HG02840 (cell line): Measurements from ENCODE around the gene LZTR1.

ENCODE experiments used
- ATAC-seq: cut with Tn5 transposase; IDR thresholded peaks from one replicate; pipeline ENCODE4 v1.9.1; 2021; ENCODE audit warnings: mild to moderate bottlenecking, moderate library complexity, moderate number of reproducible peaks; ENCODE audit not compliant: unreplicated experiment, low FRiP score

LZTR1 gene

DNA sequence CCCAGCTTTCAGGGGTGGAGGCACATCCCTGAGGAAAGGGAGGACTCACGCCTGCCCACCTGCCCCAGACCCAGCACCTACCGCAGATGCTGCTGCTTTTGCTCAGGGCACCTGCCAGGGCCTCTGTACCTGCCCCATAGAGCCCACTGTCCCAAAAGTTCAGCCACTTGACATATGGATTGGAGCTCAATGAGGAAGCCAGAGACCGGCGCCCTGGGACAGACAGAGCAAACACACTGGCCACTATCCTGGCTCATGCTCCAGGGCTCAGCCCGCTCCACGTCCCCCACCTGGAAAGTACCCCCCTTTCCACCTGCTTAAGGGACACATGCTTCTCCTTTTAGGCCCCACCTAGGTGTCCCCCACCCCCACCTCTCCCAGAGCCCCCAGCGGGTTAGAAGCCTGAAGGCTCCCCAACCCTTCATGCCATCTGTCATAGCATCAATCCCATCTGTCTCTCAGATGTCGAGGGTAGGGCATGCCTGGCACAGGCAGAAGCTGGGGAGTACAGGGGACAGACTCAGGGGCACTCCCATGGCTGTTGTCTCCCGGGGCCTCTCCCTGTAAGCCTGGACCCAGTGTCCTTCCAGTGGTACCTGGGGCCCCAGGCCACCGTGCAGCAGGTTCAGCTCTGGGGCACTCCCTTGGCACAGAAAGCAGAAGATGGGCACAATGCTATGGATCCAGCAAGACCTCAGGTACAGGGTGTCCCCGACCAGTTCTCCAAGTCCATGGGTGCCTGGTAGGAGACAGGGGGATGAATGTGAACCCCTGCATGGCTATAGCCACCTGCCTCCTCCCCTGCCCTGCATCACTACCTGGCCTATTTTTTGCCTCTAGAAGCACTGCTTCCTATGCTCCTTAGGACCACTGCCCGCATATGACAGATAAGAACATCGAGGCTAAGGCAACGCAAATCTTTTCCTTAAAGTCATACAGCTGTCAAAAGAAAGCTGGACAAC, 30.6 kb downstream of the LZTR1 start:
- no peak for ATAC-seq

DNA sequence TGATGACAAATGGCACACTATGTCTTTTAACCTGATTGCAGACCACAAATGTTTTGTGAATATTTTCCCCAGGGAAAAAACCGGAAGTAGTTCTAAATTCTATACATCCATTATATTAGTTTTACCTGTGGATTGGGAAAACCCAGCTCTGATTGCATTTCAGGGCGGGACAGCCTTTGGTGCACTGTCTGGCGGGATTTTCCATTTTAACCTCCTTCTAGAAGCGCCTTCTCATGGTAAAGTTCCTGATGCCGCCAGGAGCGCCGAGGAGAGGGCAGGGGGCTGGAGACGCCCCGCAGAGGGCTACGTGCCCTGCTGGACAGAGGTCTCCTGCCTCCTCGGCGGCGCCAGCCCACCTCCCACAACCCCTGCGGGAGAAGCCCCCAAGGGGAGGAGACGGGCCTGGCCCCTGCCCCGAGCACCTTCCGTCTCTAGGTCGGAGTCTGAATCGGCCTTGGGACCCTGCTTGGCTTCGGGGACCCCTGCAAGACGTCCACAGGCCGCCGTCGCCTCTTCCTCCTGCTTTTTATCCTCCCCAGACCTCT, 31.6 kb downstream of the LZTR1 start:
- ATAC-seq: no peak

DNA sequence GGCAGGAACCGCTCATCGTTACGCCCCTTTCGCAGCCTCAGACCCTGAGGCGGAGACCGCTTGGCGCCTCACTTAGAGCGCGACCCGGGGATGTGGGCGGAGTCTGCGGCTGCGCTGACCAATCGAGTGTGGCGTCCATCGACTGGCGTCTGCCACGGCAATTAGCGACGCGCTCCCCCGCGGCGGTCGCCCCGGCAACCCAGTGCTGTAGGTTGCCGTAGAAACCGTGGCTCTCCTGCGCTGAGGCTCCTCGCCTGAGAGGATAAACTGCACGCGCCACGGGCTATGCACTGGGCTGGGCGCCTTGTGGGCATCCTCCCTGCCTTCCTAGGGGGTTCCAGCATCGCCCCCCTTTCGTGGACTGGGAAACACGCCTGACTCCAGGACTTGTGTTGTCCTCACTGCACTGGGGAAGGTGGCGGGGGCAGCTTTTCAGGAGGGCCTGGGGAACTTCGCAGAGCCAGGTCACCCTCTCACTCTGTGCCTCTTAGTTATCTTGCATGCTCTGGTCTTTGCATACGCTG, 32.2 kb downstream of the LZTR1 start:
- ATAC-seq: peak; percentile 74

DNA sequence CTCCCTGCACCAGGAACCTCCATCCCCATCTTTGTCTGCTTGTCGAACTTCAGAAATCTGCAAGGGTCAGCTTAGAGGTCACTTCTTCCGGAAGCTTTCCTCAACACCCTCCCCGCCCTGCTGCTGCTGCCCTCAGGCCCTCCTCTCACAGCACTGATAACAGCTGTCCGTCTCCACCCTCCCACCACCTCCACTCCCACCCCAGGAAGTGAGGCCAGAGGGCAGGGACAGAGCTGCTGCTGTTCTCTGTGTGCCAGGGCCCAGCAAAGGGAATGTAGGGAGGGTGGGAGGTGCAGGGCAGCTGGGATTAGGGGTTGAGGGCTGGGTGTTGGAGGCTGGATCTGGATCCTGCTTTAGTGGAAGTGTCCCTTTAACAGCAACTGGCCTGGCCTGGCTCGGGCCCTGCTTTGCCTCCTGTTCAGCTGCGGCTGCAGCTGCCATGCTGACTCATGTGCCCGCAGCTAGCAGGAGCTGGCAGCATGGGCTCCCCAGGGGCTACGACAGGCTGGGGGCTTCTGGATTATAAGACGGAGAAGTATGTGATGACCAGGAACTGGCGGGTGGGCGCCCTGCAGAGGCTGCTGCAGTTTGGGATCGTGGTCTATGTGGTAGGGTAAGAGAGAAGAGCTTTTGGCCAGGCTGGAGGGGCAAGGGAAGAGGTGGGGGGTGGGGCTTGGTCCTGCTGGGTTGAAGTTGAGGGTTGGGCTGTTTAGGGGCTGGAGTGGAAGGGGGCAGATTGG, 32.8 kb downstream of the LZTR1 start, which contains the start of gene P2RX6:
Gene P2RX6 (plus strand): TSS at position 440 of the 740 bp plus-strand sequence. CDS start 10 bp downstream, at position 450.
- no peak for ATAC-seq

DNA sequence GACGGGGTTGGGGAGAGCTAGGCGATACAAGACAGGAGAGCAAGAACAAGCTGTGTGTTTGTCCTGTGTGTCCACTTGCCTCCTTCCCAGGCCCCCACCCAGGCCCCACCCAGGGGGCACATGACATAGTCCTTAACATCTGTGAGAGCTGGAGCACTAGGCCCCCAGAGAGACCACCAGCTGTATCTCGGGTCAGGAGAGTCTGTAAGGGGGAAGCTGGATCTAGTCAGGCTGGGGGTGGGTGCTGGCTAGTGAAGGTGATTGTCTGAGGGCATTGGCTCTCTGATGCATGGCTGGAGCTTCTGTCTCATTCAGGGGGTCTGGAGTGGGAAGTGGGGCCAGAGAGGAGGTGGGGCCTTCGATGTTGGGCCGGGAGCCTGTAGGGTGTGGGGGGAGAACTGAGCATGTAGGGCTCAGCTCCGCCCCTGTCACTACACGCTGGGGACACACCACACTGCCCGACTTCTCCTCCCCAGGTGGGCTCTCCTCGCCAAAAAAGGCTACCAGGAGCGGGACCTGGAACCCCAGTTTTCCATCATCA, 33.4 kb downstream of the LZTR1 start:
- ATAC-seq: no peak

DNA sequence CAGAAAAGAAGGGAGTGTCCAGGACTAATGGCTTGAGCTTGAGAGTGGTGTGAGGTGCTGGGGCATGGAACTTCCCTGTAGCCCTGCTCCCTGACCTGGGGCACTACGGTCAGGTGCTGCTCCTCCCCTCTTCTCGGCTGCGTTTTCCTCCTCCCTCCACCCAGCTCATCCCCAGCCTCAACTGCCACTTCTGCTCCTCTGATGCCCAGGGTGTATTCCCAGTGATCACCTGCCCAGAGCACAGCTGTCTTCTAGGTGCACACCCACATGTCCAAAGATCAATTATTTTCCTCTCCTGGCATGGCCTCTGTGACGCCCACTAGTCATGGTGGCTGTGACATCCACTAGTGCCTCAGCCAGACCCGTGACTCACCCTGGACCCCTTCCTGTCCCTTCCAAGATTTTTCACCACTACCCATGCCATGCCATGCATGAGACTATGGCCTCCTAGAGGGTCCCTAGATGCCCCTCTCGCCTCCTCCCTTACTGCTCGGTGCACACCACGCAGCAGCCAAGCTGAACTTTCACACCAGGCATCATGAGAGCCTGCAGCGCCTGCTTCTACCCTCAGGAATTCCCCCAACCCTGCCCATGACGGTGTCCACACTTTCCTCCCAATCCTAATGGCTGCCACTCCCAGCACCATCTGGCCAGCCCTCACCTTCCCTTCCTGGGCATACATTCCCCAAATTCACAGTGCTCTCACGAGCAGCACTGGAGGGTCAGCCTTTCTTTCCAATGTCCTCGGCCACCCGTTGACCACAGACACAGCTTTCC, 34.7 kb downstream of the LZTR1 start:
- no peak for ATAC-seq

DNA sequence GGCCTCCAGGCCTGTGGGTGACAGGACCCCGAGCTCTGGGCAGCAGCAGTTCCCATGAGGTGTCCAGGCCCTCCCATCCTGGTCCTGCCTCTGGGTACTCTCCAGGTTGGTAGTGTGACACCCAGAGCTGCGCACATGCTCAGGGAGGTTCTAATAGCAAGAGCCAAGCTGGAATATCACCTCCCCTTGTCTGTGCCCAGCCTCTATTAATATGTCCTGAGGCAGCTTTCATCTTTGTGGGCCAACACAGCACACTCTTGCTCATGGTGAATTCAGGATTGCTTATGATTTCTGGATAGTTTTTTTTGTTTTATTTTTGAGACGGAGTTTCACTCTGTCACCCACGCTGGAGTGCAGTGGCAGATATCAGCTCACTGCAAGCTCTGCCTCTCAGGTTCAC, 36.2 kb downstream of the LZTR1 start:
- no peak for ATAC-seq

DNA sequence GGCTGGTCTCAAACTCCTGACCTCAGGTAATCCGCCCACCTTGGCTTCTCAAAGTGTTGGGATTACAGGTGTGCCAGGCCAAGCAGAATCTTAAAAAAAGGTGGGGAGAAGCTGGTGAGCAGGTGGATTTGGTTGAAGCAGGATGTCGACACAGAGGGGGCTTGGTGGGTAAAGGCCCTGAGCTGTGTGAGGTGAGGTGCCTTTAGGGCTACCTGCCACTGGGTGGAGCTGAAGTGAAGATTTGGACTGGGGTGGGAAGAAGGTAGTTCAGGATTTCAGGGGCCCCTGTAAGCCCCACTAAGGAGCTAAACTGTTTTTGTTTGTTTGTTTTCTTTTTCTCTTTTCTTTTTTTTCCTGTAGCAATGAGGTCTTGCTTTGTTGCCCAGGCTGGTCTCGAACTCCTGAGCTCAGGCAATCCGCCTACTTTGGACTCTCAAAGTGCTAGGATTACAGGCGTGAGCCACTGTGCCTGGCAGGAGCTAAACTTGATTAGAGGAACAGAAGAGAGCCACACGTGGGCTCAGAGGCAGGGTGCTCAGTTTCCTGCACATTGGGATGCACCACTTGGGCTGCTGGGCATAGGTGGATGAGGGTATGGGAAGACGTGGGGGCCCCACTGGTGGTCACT, 38.8 kb downstream of the LZTR1 start:
- no peak for ATAC-seq

DNA sequence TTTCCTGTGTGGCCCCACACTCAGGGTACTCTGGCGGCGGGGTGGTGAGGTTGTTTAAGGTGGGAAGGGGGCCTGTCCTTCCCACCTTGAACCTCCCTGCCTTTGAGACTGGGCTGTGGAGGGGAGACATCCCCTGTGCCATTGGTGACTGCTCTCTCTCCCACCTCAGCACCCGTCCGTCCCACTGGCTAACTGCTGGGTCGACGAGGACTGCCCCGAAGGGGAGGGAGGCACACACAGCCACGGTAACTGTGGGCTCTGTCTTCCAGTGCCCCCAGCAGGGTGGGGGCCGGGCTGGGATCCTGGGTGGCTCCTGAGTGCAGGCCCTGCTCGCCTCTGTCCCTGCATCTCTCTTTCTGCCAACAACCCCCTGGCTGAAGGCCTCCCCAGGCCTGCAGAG, 40.4 kb downstream of the LZTR1 start:
- ATAC-seq: no peak

DNA sequence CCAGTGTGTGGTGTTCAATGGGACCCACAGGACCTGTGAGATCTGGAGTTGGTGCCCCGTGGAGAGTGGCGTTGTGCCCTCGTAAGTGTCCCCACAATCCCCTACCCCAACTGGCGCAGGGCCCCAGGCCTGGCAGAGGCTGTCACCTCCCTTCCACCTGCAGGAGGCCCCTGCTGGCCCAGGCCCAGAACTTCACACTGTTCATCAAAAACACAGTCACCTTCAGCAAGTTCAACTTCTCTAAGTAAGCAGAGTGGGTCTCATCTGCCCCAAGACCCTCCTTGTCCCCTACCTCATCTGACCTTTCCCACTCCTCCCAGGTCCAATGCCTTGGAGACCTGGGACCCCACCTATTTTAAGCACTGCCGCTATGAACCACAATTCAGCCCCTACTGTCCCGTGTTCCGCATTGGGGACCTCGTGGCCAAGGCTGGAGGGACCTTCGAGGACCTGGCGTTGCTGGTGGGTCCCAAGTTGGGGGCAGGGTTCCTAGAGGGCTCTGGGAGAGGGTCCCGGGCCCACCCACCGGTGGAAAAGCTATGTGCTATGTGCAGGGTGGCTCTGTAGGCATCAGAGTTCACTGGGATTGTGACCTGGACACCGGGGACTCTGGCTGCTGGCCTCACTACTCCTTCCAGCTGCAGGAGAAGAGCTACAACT, 41.0 kb downstream of the LZTR1 start:
- ATAC-seq: no peak

DNA sequence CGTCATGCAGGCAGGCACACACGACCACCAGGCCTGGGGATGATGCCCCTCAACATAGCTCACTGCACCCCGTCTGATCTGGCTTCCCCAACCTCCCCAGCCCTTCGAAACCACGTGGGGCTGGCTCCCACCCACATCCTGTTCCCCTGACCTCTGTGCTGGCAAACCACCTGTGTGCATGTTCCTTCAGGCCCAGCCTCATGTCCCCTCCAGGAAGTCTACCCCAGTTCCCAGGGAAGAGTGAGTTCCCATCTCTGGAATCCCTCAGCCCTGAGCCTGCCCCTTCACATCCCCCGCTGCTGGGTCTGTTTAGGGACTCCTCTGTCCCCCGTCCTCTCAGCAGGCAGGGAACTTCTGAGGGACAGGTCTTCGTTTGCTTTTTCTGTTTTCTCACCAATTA, 43.2 kb downstream of the LZTR1 start:
- ATAC-seq: no peak

DNA sequence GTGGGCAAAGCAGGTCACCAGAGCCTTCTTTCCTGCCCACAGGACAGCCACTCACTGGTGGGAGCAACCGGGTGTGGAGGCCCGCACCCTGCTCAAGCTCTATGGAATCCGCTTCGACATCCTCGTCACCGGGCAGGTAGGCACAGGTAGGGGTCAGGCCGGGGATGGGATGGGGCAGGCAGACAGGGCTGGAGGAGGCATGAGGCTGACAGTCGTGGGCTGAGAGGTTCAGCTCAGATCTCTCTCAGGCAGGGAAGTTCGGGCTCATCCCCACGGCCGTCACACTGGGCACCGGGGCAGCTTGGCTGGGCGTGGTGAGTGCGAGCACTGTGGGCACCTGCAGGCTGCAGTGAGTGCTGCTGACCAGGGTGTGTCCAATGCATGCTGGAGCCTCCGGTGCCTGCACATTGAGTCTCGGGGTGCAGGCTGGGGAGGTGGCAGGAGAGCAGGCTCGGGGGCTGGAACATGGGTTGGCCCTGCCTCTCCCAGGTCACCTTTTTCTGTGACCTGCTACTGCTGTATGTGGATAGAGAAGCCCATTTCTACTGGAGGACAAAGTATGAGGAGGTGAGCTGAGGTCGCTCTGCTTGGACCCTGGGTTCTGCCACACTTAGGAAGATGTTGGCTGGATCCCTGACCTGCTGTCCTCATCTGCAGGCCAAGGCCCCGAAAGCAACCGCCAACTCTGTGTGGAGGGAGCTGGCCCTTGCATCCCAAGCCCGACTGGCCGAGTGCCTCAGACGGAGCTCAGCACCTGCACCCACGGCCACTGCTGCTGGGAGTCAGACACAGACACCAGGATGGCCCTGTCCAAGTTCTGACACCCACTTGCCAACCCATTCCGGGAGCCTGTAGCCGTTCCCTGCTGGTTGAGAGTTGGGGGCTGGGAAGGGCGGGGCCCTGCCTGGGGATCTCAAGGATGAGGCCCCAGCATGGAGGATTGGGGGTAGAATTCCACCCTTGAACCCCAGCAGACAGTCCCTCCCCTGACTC, 44.0 kb downstream of the LZTR1 start:
- no peak for ATAC-seq

DNA sequence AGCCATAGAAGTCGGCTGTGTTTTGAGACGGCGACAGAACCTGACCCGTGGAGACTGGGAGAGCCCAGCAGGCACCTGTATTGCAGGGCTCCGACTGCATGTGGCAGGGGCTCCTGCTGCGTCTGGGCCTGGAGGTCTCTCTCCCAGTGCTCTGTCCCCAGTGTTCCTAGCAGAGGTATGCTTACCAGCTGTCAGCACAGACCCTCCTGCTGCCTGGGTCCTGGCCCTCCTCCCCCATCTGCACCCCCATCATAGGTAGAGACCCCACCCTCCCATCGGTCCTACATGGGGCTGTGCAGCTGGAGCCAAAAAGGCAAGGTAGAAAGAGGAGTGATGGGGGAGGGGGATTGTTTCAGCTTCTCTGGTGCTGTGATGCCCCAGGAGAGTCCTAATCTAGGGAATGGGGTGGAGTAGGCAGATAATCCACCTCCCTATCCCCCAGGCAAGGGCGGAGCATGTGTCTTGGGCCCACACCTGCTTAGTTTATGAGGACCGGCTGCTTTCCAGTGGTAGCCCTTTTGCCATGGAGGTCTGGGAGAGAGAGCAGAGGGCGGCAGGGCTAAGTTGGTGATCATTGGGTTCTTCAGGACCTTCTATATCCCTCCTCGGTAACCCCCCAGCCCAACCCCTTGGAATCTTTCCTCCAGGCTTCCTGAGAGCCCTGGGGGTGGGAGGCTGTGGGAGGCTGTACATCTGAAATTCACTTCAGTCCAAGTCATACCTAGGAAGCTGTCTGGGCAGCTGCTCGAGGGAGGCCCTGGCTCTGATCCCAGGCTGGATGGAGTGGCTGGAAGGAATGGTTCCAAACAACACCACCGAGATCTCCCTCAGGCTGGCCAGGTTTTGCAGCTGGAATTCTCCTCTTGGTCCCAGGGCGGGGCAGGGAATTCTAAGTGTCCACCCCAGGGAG, 44.9 kb downstream of the LZTR1 start:
- no peak for ATAC-seq

DNA sequence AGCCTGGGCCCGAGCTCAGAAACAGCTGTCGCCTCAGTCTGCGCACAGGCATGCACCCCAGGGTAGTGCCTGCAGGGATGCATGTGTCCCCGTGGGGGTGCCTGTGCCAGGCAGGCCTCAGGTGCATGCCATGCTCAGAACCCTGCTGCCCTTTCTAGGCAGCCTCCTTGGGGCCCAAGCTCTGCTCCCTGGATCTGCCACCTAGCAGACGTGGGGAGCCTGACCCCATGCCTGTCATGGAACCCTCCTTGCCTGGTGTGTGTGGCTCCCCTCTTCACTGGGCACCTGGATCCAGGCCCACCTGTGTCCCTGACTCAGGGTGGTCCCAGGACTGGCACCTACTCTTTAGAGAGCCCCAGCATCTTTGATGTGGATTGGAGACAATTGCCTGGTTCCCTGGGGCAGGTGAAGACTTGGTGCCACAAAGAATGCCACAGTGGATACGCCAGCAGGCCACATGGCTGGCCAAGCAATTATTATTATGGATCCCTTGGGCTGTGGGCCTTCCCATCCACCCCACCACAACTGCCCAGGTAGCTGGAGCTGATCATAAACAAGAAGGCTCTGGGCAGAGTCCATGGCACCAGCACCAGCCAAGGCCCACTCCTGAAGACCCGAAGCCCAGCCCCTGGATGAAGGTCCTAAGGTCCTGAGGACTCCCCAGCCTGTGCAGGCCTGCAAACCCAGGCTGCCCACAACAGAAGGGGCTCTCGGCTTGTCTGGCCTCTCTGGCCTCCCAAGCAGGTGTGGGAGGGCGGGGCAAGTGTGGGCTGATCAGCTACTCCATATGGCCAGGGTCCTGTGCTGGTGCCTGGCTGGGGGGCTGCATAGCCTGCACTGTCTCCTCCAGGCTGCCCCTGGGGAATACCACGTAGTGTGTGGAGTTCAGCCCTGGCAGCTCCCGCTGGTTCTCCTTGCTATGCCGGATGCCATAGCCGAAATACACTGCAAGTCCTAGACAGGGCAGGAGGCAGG, 46.5 kb downstream of the LZTR1 start:
- ATAC-seq: no peak

DNA sequence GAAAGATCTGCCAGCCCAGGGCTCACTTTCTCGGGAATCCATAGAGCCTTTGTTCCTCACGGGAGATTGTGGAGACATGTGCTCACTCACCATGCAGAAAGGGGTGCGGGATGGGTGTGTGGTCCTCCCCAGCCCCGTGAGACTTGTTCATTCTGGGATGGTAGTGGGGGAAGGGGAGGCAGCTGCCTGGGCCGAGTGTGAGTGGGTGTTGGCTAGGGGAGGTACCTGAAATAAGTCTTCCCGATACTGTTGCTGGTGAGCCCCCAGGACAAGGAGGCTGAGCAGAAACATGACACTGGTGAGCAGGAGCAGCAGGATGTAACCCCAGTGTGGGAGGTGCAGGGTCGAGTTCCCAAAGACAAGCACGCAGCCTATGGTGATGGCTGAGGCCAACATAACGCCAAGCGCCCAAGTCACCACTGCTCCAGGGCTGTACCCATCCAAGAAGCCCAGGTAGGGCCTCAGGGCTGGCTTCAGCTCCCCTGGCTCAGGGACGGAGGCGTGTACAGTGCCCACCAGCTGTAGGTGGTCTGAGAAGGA, 47.5 kb downstream of the LZTR1 start:
- no peak for ATAC-seq
